GM23248 (cell line): ENCODE results near the gene HOXB8. TPM values are rescaled to one million over a fixed set of nuclear protein-coding genes. Genes with fewer than 3 reads are reported as not detected.

ENCODE experiments used
- DNase-seq: peaks from one replicate; pipeline ENCODE4 v3.0.0-alpha.2; 2015
- H2AFZ ChIP-seq: fragments of 200-600 bp; sonication (generic); 2 replicates; pipeline ENCODE4 v1.6.1; 2016; ENCODE audit warnings: antibody characterized with exemption
- H3F3A ChIP-seq: fragments of 200-600 bp; sonication (generic); 2 replicates; pipeline ENCODE4 v1.6.1; 2016; ENCODE audit warnings: mild to moderate bottlenecking, antibody characterized with exemption, mixed run types; ENCODE audit not compliant: insufficient read depth
- H3K27ac ChIP-seq: fragments of 200-600 bp; sonication (generic); 2 replicates; pipeline ENCODE4 v1.5.1; 2016; ENCODE audit warnings: mild to moderate bottlenecking
- H3K27me3 ChIP-seq: fragments of 200-600 bp; sonication (generic); replicated peaks from 2 replicates; pipeline ENCODE4 v1.6.1; 2016; ENCODE audit warnings: mild to moderate bottlenecking; ENCODE audit not compliant: insufficient read depth
- H3K36me3 ChIP-seq: fragments of 200-600 bp; sonication (generic); 2 replicates; pipeline ENCODE4 v1.6.1; 2016; ENCODE audit warnings: low read depth, mild to moderate bottlenecking
- H3K4me1 ChIP-seq: fragments of 200-600 bp; sonication (generic); 2 replicates; pipeline ENCODE4 v1.6.1; 2016; ENCODE audit warnings: mild to moderate bottlenecking; ENCODE audit not compliant: insufficient read depth
- H3K4me2 ChIP-seq: fragments of 200-600 bp; sonication (generic); one replicate; pipeline ENCODE4 v1.6.1; 2016; ENCODE audit warnings: mild to moderate bottlenecking; ENCODE audit not compliant: unreplicated experiment
- H3K4me3 ChIP-seq: fragments of 200-600 bp; sonication (generic); 2 replicates; pipeline ENCODE4 v1.5.1; 2016; ENCODE audit warnings: mild to moderate bottlenecking
- H3K79me2 ChIP-seq: fragments of 200-600 bp; sonication (generic); 2 replicates; pipeline ENCODE4 v1.6.1; 2016; ENCODE audit warnings: mild to moderate bottlenecking; ENCODE audit not compliant: insufficient read depth
- H3K9ac ChIP-seq: fragments of 200-600 bp; sonication (generic); 2 replicates; pipeline ENCODE4 v1.6.1; 2016; ENCODE audit warnings: mild to moderate bottlenecking
- H3K9me2 ChIP-seq: fragments of 200-600 bp; sonication (generic); 2 replicates; pipeline ENCODE4 v1.6.1; 2016; ENCODE audit warnings: mixed run types, mild to moderate bottlenecking, moderate library complexity; ENCODE audit not compliant: insufficient read depth
- H3K9me3 ChIP-seq: fragments of 200-600 bp; sonication (generic); one replicate; pipeline ENCODE4 v1.6.1; 2017; ENCODE audit warnings: low read depth
- H4K20me1 ChIP-seq: fragments of 200-600 bp; sonication (generic); 2 replicates; pipeline ENCODE4 v1.6.0; 2016; ENCODE audit not compliant: insufficient read depth
- EZH2 ChIP-seq: fragments of 200-600 bp; sonication (generic); IDR thresholded peaks from 2 replicates; pipeline ENCODE4 v1.6.1; 2018; ENCODE audit warnings: antibody characterized with exemption, mild to moderate bottlenecking; ENCODE audit not compliant: insufficient read depth, poor library complexity, severe bottlenecking
- EZH2phosphoT487 ChIP-seq: fragments of 200-600 bp; sonication (generic); IDR thresholded peaks from 2 replicates; pipeline ENCODE4 v1.6.1; 2018; ENCODE audit warnings: antibody characterized with exemption, moderate library complexity, mild to moderate bottlenecking, low read depth; ENCODE audit not compliant: insufficient read depth
- WGBS, 2 experiments: methylation state at CpG; one replicate each; pipeline ENCODE4 v1.1.6; 2015 to 2017; ENCODE audit warnings: low lambda C conversion rate in 2 of 2, low coverage in 1 of 2; ENCODE audit errors: missing lambda C conversion rate in 2 of 2; 5-methylcytosine and 5-hydroxymethylcytosine counted together
- in situ Hi-C: fragments of 300-500 bp; cut with MboI; formaldehyde crosslinking; loops from 2 replicates; pipeline ENCODE4 v1.15.0; 2020
- polyA plus RNA-seq: library from polyadenylated mRNA; unstranded; fragments of >200 nt; fragmentation: Nextera tagmentation; extraction: Ambion mirVana; gene quantifications from 2 replicates; pipeline ENCODE4 v1.2.1, GENCODE V29; 2016
- total RNA-seq: library from RNA; depleted of rRNA; stranded (reverse); fragments of >200 nt; shearing (Covaris generic); gene quantifications from 2 replicates; pipeline ENCODE4 v1.2.3, GENCODE V29; 2014

Gene HOXB8
- total and polyA plus RNA-seq, 2 experiments from 2014 or later: not detected

DNA sequence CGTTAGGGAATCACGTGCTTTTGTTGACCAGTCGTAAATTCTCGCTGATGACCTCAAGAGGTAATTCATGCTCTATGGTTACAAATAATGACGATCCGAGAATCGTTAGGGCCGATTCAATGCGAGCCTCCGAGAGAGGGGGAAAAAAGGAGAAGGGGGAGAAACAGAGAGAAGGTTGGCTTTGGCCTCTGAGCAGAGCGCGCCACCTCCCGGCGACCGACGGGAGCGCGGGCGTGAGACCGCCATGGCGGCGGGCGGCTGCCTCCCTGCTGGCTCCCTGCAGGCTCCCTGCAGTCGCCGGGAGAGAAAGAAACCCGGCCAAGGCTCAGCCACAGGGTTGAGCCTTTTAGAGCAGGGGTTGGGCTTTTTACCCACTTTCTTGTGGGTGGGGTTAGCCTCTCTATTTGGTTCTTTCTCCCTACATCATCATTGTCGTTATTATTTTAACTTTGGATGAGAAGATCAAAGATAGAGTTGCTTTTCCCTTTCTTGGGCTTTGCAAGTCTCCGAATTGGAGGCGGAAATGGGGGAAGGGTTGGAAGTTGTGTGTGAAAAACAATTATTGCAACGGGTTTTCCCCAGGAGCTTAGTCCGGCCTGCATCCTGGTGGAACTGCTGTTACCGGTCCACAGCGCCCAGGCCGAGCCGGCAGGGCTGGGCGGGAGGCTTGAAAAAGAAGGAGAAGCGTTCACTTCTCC is 21.1 kb downstream of the HOXB8 start:
- peaks cover 22% of the 10 kb centered on the region for H3K79me2 ChIP-seq
- H3K4me2 ChIP-seq: peak overlapping the region; percentile 75
- 0 out of 2 replicates have a peak, but pooled peaks cover 3% of the 10 kb centered on the region for H3K4me1 ChIP-seq
- H3K27me3 ChIP-seq: no peaks in the 10 kb centered on the region
- no peaks in the 10 kb centered on the region for H3K9me2 ChIP-seq
- in situ Hi-C loops: no loop called here
- H4K20me1 ChIP-seq: no peaks in the 10 kb centered on the region
- TF ChIP-seq EZH2: no peak
- TF ChIP-seq EZH2phosphoT487: no peak
- peak overlapping the region; percentile 74 for H3K4me3 ChIP-seq
- H3K9me3 ChIP-seq: no peaks in the 10 kb centered on the region
- H2AFZ ChIP-seq: peak overlapping the region; percentile 79
- WGBS, 2 experiments: 19 to 21% methylated on average over 34 to 37 of the region's 37 CpGs
- DNase-seq: peak; percentile 87
- H3F3A ChIP-seq: no peaks in the 10 kb centered on the region
- peak overlapping the region; percentile 28; the same call in 1 of the 2 replicates for H3K27ac ChIP-seq
- no peaks in the 10 kb centered on the region for H3K36me3 ChIP-seq
- H3K9ac ChIP-seq: peak overlapping the region; percentile 59

- no peak for TF ChIP-seq EZH2phosphoT487
- TF ChIP-seq EZH2: no peak
- Histone ChIP-seq H3K9ac (peak within 1 kb of the TSS; percentile 59), H3K4me2 (peak within 1 kb of the TSS; percentile 75), H3K27ac (peak within 1 kb of the TSS; percentile 28; the same call in 1 of the 2 replicates), H3K79me2 (peaks cover 14% of the 10 kb centered on the region), H2AFZ (peak within 1 kb of the TSS; percentile 85), H3K4me3 (peak within 1 kb of the TSS; percentile 74), H4K20me1 (no peaks in the 10 kb centered on the region), H3F3A (no peaks in the 10 kb centered on the region), H3K4me1 (0 out of 2 replicates have a peak, but pooled peaks cover 3% of the 10 kb centered on the region), H3K27me3 (no peaks in the 10 kb centered on the region), H3K9me3 (no peaks in the 10 kb centered on the region), H3K36me3 (no peaks in the 10 kb centered on the region), H3K9me2 (no peaks in the 10 kb centered on the region)
- 2% methylated on average over 39 to 50 of the region's 50 CpGs for WGBS, 2 experiments
- in situ Hi-C loops: no loop called here
- peak; percentile 72 for DNase-seq
Observed at GRCh38 chr17:48593126-48593829, 21.8 kb downstream of the HOXB8 start, which contains the start of gene HOXB5. HOXB5 (minus strand) TSS chr17:48593779; CDS start chr17:48593682, 97 bp downstream.

- no peaks in the 10 kb centered on the region for H4K20me1 ChIP-seq
Observed at GRCh38 chr17:48592577-48592976, 22.5 kb downstream of the HOXB8 start.

GRCh38 chr17:48592057-48592514 is 23.0 kb downstream of the HOXB8 start:
- Histone ChIP-seq H3F3A (no peaks in the 10 kb centered on the region), H3K9me3 (no peaks in the 10 kb centered on the region), H3K4me2 (no peak overlapping the region), H3K9me2 (no peaks in the 10 kb centered on the region), H3K27ac (no peak overlapping the region), H3K79me2 (peaks cover 8% of the 10 kb centered on the region), H2AFZ (peak overlapping the region; percentile 85), H3K9ac (peak overlapping the region; percentile 59; the same call in 1 of the 2 replicates), H3K4me1 (0 out of 2 replicates have a peak, but pooled peaks cover 3% of the 10 kb centered on the region), H3K27me3 (no peaks in the 10 kb centered on the region), H4K20me1 (no peaks in the 10 kb centered on the region), H3K4me3 (peak overlapping the region; percentile 74), H3K36me3 (no peaks in the 10 kb centered on the region)
- DNase-seq: peak; percentile 38
- in situ Hi-C loops: no loop called here
- WGBS, 2 experiments: 68 to 70% methylated on average over 33 of the region's 33 CpGs
- TF ChIP-seq EZH2phosphoT487: no peak
- no peak for TF ChIP-seq EZH2

More at GRCh38 chr17:48592577-48592976, 22.5 kb downstream of the HOXB8 start:
- Histone ChIP-seq H3F3A (no peaks in the 10 kb centered on the region), H3K79me2 (peaks cover 13% of the 10 kb centered on the region), H3K9ac (peak overlapping the region; percentile 59), H2AFZ (peak overlapping the region; percentile 85), H3K4me2 (peak overlapping the region; percentile 75), H3K9me2 (no peaks in the 10 kb centered on the region), H3K9me3 (no peaks in the 10 kb centered on the region), H3K36me3 (no peaks in the 10 kb centered on the region), H3K4me3 (peak overlapping the region; percentile 74), H3K27ac (no peak overlapping the region), H3K4me1 (0 out of 2 replicates have a peak, but pooled peaks cover 3% of the 10 kb centered on the region), H3K27me3 (no peaks in the 10 kb centered on the region)
- DNase-seq: peak; percentile 60
- WGBS, 2 experiments: 12 to 16% methylated on average over 14 of the region's 14 CpGs
- in situ Hi-C loops: no loop called here
- TF ChIP-seq EZH2phosphoT487 (no peak), EZH2 (no peak)
